GM13976 (cell line): ENCODE measurements around the gene SMIM38.
"Not testable (repeated sequence)": the region's sequence is repeated elsewhere in the genome, so short reads cannot be mapped to it uniquely, and the experiment has no call there.

ENCODE experiments used
- DNase-seq: peaks from one replicate; pipeline ENCODE4 v3.0.0; 2012; ENCODE audit warnings: low spot score
- CTCF ChIP-seq: IDR thresholded peaks from 2 replicates; pipeline ENCODE4 v1.5.1; 2012; ENCODE audit warnings: borderline replicate concordance, mild to moderate bottlenecking; ENCODE audit not compliant: insufficient read depth; ENCODE audit errors: extremely low read depth, missing control alignments, control extremely low read depth
- in situ Hi-C: fragments of 300-500 bp; cut with MboI; formaldehyde crosslinking; loops from one replicate; pipeline ENCODE4 v1.12.0; 2022; ENCODE audit warnings: low sequenced_read_pairs, mixed read lengths, inconsistent platforms; ENCODE audit not compliant: unreplicated experiment

The SMIM38 gene

DNA sequence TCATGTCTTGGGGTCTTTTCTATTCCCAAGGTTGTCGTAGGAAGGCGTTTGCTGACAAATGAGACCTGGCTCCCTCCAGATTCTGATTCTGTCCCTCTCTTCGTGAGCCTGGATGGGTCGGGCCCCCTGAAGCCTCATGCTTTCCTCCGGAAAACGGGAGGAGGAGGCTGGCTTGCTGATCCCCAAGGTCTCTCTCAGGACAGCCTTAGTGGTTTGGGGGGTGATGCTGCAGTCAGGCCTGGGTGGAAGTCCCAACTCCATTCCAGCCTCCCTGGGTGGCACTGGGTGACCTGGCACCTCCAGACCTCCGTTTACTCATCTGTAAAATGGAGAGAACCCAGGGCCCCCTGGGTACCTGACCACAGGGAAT is 23.4 kb upstream of the SMIM38 start:
- no peak for TF ChIP-seq CTCF
- no peak for DNase-seq
- in situ Hi-C loops, result no loop called here

GRCh38 chr11:69133251-69133650 is 22.5 kb upstream of the SMIM38 start:
- in situ Hi-C loops, result no loop called here
- no peak for TF ChIP-seq CTCF
- no peak for DNase-seq

DNA sequence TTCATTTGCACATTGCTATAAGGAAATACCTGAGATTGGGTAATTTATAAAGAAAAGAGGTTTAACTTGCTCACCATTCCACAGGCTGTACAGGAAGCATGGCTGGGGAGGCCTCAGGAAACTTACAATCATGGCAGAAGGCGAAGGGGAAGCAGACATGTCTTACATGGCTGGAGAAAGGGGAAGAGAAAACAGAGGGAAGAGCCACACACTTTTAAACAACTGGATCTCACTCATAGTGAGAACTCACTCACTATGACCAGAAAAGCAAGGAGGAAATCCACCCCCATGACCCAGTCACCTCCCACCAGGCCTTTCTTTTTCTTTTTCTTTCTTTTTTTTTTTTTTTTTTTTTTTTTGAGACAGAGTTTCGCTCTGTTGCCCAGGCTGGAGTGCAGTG is 21.6 kb upstream of the SMIM38 start:
- in situ Hi-C loops, DNase-seq: not testable (repeated sequence)

- in situ Hi-C loops, result no loop called here
- TF ChIP-seq CTCF, result no peak
- DNase-seq, result no peak
Observed at GRCh38 chr11:69134957-69135356, 20.8 kb upstream of the SMIM38 start.

GRCh38 chr11:69135420-69136363 is 20.0 kb upstream of the SMIM38 start:
- no peak for TF ChIP-seq CTCF
- no peak for DNase-seq
- in situ Hi-C loops, result no loop called here

- no peak for DNase-seq
- in situ Hi-C loops, result no loop called here
- no peak for TF ChIP-seq CTCF
Observed at GRCh38 chr11:69136471-69136870, 19.3 kb upstream of the SMIM38 start.

- no peak for DNase-seq
- TF ChIP-seq CTCF, result no peak
- in situ Hi-C loops, result no loop called here
Observed at GRCh38 chr11:69137151-69137844, 18.4 kb upstream of the SMIM38 start.
